ENCODE measurements around the gene OR52K2.
"Not testable (repeated sequence)": the region's sequence is repeated elsewhere in the genome, so short reads cannot be mapped to it uniquely, and the experiment has no call there.

Gene OR52K2

GRCh38 chr11:4448995-4449394, at the start of gene OR52K2:
OR52K2 (plus strand) TSS chr11:4449295; CDS start chr11:4449340, 45 bp downstream.
- no peak within 1 kb of the TSS for H3K27ac ChIP-seq

GRCh38 chr11:4406206-4406605, 42.9 kb upstream of the OR52K2 start:
- not testable (repeated sequence) for H3K27ac ChIP-seq

More at GRCh38 chr11:4448995-4449394, at the start of gene OR52K2:
- TF ChIP-seq CTCF (IDR thresholded peaks at IDR 0.05) (no peak), ZFX (IDR thresholded peaks at IDR 0.05; ENCODE audit: borderline replicate concordance) (no peak)

- TF ChIP-seq ZFX (IDR thresholded peaks at IDR 0.05; ENCODE audit: borderline replicate concordance) (no peak), CTCF (IDR thresholded peaks at IDR 0.05) (no peak)
- no peak overlapping the region for H3K27ac ChIP-seq
Observed at GRCh38 chr11:4416306-4416705, 32.8 kb upstream of the OR52K2 start.

GRCh38 chr11:4416816-4417215, 32.3 kb upstream of the OR52K2 start:
- no peak overlapping the region for H3K27ac ChIP-seq
- TF ChIP-seq CTCF (IDR thresholded peaks at IDR 0.05) (no peak), ZFX (IDR thresholded peaks at IDR 0.05; ENCODE audit: borderline replicate concordance) (no peak)

- no peak overlapping the region for H3K27ac ChIP-seq
- TF ChIP-seq ZFX (IDR thresholded peaks at IDR 0.05; ENCODE audit: borderline replicate concordance) (no peak), CTCF (IDR thresholded peaks at IDR 0.05) (no peak)
Observed at GRCh38 chr11:4418403-4418802, 30.7 kb upstream of the OR52K2 start.

GRCh38 chr11:4430051-4430450, 19.0 kb upstream of the OR52K2 start:
- TF ChIP-seq ZFX (IDR thresholded peaks at IDR 0.05; ENCODE audit: borderline replicate concordance) (no peak), CTCF (IDR thresholded peaks at IDR 0.05) (no peak)

GRCh38 chr11:4433856-4434255, 15.2 kb upstream of the OR52K2 start:
- no peak overlapping the region for H3K27ac ChIP-seq
- TF ChIP-seq ZFX (IDR thresholded peaks at IDR 0.05; ENCODE audit: borderline replicate concordance) = no peak

More at GRCh38 chr11:4430051-4430450, 19.0 kb upstream of the OR52K2 start:
- H3K27ac ChIP-seq = no peak overlapping the region

GRCh38 chr11:4436411-4436810, 12.7 kb upstream of the OR52K2 start:
- no peak overlapping the region for H3K27ac ChIP-seq
- TF ChIP-seq CTCF (IDR thresholded peaks at IDR 0.05) = no peak
- TF ChIP-seq ZFX (IDR thresholded peaks at IDR 0.05; ENCODE audit: borderline replicate concordance) = no peak
